Thoracic aorta (tissue), 2 donors: ENCODE measurements around the gene HGD. TPM values are rescaled to one million over a fixed set of nuclear protein-coding genes. Genes with fewer than 3 reads are reported as not detected.

Source experiments
- ATAC-seq: fragments of 150-250 bp; one replicate; pipeline ENCODE4 v1.8.0; 2017; ENCODE audit warnings: low read depth; ENCODE audit not compliant: insufficient number of reproducible peaks, low FRiP score
- DNase-seq: peaks from one replicate; pipeline ENCODE4 v3.0.0-alpha.2; 2020; ENCODE audit warnings: low spot score
- H3K27ac ChIP-seq, 2 donors: fragments of 200-600 bp; sonication (generic); 1 replicate in 1 of 2; 2 replicates in 1 of 2; pipeline ENCODE4 v1.5.1; 2016; ENCODE audit warnings: mild to moderate bottlenecking in 2 of 2, moderate library complexity in 2 of 2
- H3K27me3 ChIP-seq: fragments of 200-600 bp; sonication (generic); replicated peaks from 2 replicates; pipeline ENCODE4 v1.6.0; 2016; ENCODE audit warnings: mild to moderate bottlenecking; ENCODE audit not compliant: insufficient read depth
- H3K36me3 ChIP-seq: fragments of 200-600 bp; sonication (generic); one replicate; pipeline ENCODE4 v1.5.1; 2016
- H3K4me1 ChIP-seq, 2 donors: fragments of 200-600 bp; sonication (generic); 1 replicate in 1 of 2; 2 replicates in 1 of 2; pipeline versions ENCODE4 v1.5.1 to v1.6.0; 2016; ENCODE audit warnings: low read depth in 2 of 2, mild to moderate bottlenecking in 1 of 2; ENCODE audit not compliant: control insufficient read depth in 1 of 2
- H3K4me3 ChIP-seq: fragments of 200-600 bp; sonication (generic); 2 replicates; pipeline ENCODE4 v1.5.1; 2016; ENCODE audit warnings: mild to moderate bottlenecking
- H3K9me3 ChIP-seq: fragments of 200-600 bp; sonication (generic); 2 replicates; pipeline ENCODE4 v1.5.1; 2016
- CTCF ChIP-seq: fragments of 200-600 bp; sonication (generic); IDR thresholded peaks from one replicate; pipeline ENCODE4 v1.5.1; 2019; ENCODE audit warnings: antibody characterized with exemption
- total RNA-seq, 2 donors: library from RNA; depleted of rRNA; stranded (reverse); fragments of >200 nt; gene quantifications; one replicate each; pipeline versions ENCODE4 v1.1.0 to v1.2.3, GENCODE V29; 2016

Gene HGD
- total RNA-seq, 2 donors from 2014 or later: 0.14 TPM; not detected in 1

- Histone ChIP-seq H3K36me3 (no peaks in the 10 kb centered on the region), H3K4me3 (no peak overlapping the region), H3K27me3 (no peaks in the 10 kb centered on the region), H3K4me1 (no peaks in the 10 kb centered on the region), H3K27ac (no peak overlapping the region), H3K9me3 (no peaks in the 10 kb centered on the region)
- ATAC-seq (no peak), DNase-seq (no peak)
- no peak for TF ChIP-seq CTCF
Observed at GRCh38 chr3:120710369-120710768, 28.3 kb upstream of the HGD start.

- no peak overlapping the region for H3K27ac ChIP-seq
- no peaks in the 10 kb centered on the region for H3K9me3 ChIP-seq
- no peaks in the 10 kb centered on the region for H3K27me3 ChIP-seq
- DNase-seq (no peak), ATAC-seq (no peak)
- no peak for TF ChIP-seq CTCF
- no peaks in the 10 kb centered on the region for H3K36me3 ChIP-seq
- H3K4me3 ChIP-seq: no peak overlapping the region
- no peaks in the 10 kb centered on the region for H3K4me1 ChIP-seq
Observed at GRCh38 chr3:120708408-120708807, 26.4 kb upstream of the HGD start.

GRCh38 chr3:120706950-120707349, 24.9 kb upstream of the HGD start:
- ATAC-seq: no peak
- Histone ChIP-seq H3K4me3 (no peak overlapping the region), H3K4me1 (no peaks in the 10 kb centered on the region), H3K27me3 (no peaks in the 10 kb centered on the region), H3K27ac (no peak overlapping the region), H3K36me3 (no peaks in the 10 kb centered on the region), H3K9me3 (peaks cover 4% of the 10 kb centered on the region)
- DNase-seq: no peak
- no peak for TF ChIP-seq CTCF

GRCh38 chr3:120705884-120706582, 24.0 kb upstream of the HGD start:
- DNase-seq: no peak
- Histone ChIP-seq H3K9me3 (peaks cover 4% of the 10 kb centered on the region), H3K27ac (no peak overlapping the region), H3K4me3 (no peak overlapping the region), H3K27me3 (no peaks in the 10 kb centered on the region), H3K36me3 (no peaks in the 10 kb centered on the region), H3K4me1 (no peaks in the 10 kb centered on the region)
- ATAC-seq: no peak
- TF ChIP-seq CTCF: no peak

- no peak for TF ChIP-seq CTCF
- no peak for DNase-seq
- Histone ChIP-seq H3K4me1 (no peaks in the 10 kb centered on the region), H3K9me3 (peaks cover 4% of the 10 kb centered on the region), H3K27me3 (no peaks in the 10 kb centered on the region), H3K27ac (no peak overlapping the region), H3K4me3 (no peak overlapping the region), H3K36me3 (peaks cover 8% of the 10 kb centered on the region)
- ATAC-seq: no peak
Observed at GRCh38 chr3:120699333-120699732, 17.3 kb upstream of the HGD start.
